GM13977 (cell line): ENCODE data around the gene ERG.

Source experiments
- DNase-seq: peaks from one replicate; pipeline ENCODE4 v3.0.0; 2012; ENCODE audit warnings: low spot score
- CTCF ChIP-seq: IDR thresholded peaks from 2 replicates; pipeline ENCODE4 v1.5.1; 2012; ENCODE audit warnings: mild to moderate bottlenecking, control low read depth; ENCODE audit not compliant: insufficient read depth; ENCODE audit errors: extremely low read depth, missing control alignments
- in situ Hi-C: fragments of 300-500 bp; cut with MboI; formaldehyde crosslinking; loops from one replicate; pipeline ENCODE4 v1.12.0; 2022; ENCODE audit warnings: low sequenced_read_pairs, low pct_unique_long_range_greater_than_20kb, mixed read lengths, inconsistent platforms; ENCODE audit not compliant: unreplicated experiment

Gene ERG

GRCh38 chr21:38429011-38429410 is 69.3 kb downstream of the ERG start:
- TF ChIP-seq CTCF = no peak
- in situ Hi-C loops = no loop called here
- DNase-seq = no peak

DNA sequence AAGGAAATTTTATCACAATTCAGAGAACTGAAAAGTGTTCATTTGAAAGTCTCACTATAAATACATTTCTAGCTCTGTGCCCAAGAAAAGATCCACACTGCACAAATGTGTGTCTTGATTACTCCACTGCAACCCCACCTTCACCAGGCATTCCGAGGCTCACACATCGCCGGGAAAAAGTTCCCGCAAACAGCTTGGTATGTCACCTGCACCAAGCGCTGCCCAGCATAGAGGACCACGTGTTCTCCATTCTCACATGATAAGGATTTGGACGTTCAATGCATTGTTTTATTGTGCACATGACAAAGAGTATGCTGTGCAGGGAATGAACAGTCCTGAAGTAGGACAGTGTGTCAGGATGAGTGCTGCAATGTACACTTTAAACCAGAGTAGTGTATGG is 70.1 kb downstream of the ERG start:
- in situ Hi-C loops = no loop called here
- TF ChIP-seq CTCF = no peak
- DNase-seq = no peak

DNA sequence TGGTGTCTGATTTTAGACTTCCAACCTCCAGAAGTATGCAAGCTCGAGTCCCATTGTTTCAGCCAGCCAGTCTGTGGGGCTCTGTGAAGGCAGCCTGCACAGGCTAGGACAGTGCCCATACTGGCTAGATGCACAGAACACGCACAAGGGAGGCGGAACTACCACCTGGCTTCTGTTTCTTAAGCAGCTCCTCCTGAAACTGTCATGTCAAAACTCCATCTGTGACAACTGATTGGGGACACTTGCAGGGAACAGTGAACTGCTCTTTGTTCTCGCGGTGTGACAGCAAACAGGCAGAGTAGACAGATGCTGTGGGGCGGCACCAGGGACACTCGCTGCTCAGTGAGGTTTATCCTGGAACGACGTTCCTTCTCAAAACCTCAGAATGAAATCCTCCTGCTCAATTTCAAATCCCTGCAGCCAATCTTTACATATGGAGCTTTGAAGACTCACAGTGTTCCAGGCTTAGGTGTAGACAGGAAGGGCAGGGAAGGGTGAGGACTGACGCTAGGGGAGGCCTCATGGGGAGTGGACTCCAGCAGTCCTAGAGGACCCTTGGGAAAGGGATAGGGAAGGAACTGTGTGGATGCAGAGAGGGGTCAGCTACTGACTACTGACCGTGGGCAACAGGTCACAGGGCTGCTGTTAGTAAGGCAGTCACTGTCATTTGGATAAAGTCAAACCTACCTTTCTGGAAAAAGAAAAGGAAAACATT is 73.8 kb downstream of the ERG start:
- TF ChIP-seq CTCF = no peak

DNA sequence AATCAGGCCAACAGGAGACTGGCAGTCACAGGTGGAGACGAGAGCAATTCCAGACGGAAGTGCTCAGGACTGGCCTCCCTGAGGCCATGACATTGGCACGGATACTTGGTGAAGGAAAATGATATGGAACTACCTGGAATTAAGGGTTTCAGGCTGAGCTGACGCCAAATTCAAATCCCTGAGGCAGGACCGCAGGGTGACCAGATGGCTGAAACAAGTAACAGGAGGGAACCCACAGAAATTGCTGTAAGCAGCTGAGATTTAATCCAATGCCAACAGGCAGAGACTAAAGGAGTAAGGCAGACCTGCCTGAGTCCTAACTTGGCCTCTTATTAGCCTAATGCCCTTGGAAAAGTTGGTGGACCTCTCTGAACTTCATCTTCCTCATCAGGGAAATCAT is 76.2 kb downstream of the ERG start:
- in situ Hi-C loops = no loop called here
- no peak for TF ChIP-seq CTCF
- no peak for DNase-seq

More for the DNA sequence above, 73.8 kb downstream of the ERG start:
- no peak for DNase-seq
- in situ Hi-C loops = no loop called here

- no peak for DNase-seq
- no peak for TF ChIP-seq CTCF
- in situ Hi-C loops = no loop called here
Measured at GRCh38 chr21:38420140-38420539, 78.1 kb downstream of the ERG start.

DNA sequence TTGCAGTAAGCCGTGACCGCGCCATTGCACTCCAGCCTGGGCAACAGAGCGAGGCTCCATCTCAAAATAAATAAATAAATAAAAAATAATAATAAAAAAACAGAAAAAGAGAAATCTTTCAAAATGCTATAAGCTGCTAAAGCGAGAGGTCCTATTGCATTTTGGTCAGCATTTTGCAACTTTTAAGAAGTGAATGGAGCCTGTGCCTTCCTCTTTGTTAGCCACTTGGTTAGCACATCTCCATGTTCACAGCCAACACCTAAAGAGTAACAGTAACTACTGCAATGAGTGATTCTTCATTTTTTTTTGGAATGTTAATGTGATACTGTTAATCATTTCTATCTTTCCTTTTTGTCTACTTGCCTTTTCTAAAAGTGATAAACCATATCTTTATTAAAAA is 80.6 kb downstream of the ERG start:
- in situ Hi-C loops = no loop called here
- no peak for TF ChIP-seq CTCF
- no peak for DNase-seq
